Measurements from ENCODE around the gene PCSK4. TPM values are rescaled to one million over a fixed set of nuclear protein-coding genes. Genes with fewer than 3 reads are reported as not detected.

The PCSK4 gene
- total and polyA plus RNA-seq, 2 of the 13 experiments (the other 11 are each of a cell fraction or from before 2014, with no cell fraction given): 2.0 to 2.7 TPM

- TF ChIP-seq, protein P1, sequence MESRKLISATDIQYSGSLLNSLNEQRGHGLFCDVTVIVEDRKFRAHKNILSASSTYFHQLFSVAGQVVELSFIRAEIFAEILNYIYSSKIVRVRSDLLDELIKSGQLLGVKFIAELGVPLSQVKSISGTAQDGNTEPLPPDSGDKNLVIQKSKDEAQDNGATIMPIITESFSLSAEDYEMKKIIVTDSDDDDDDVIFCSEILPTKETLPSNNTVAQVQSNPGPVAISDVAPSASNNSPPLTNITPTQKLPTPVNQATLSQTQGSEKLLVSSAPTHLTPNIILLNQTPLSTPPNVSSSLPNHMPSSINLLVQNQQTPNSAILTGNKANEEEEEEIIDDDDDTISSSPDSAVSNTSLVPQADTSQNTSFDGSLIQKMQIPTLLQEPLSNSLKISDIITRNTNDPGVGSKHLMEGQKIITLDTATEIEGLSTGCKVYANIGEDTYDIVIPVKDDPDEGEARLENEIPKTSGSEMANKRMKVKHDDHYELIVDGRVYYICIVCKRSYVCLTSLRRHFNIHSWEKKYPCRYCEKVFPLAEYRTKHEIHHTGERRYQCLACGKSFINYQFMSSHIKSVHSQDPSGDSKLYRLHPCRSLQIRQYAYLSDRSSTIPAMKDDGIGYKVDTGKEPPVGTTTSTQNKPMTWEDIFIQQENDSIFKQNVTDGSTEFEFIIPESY (CRISPR knock-in tag; IDR thresholded peaks at IDR 0.05): peak; percentile 32; the same call in 1 of the 2 replicates
- peak; percentile 52 for TF ChIP-seq SP5 (CRISPR knock-in tag; IDR thresholded peaks at IDR 0.05; ENCODE audit: borderline replicate concordance, low read depth)
- TF ChIP-seq, protein P2, sequence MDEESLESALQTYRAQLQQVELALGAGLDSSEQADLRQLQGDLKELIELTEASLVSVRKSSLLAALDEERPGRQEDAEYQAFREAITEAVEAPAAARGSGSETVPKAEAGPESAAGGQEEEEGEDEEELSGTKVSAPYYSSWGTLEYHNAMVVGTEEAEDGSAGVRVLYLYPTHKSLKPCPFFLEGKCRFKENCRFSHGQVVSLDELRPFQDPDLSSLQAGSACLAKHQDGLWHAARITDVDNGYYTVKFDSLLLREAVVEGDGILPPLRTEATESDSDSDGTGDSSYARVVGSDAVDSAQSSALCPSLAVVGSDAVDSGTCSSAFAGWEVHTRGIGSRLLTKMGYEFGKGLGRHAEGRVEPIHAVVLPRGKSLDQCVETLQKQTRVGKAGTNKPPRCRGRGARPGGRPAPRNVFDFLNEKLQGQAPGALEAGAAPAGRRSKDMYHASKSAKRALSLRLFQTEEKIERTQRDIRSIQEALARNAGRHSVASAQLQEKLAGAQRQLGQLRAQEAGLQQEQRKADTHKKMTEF (CRISPR knock-in tag; IDR thresholded peaks at IDR 0.05): peak; percentile 76
- 0 out of 2 replicates have a peak, but pooled peaks have one; percentile 43 for TF ChIP-seq RFXAP (CRISPR knock-in tag; IDR thresholded peaks at IDR 0.05; ENCODE audit: borderline replicate concordance)
- TF ChIP-seq IKZF1 (IDR thresholded peaks at IDR 0.05): no peak
- TF ChIP-seq ZNF367 (CRISPR knock-in tag; IDR thresholded peaks at IDR 0.05; ENCODE audit: borderline replicate concordance): no peak
- no peak; the same call in 1 of the 2 replicates for TF ChIP-seq ZC3H13 (CRISPR knock-in tag; IDR thresholded peaks at IDR 0.05)
- TF ChIP-seq ZFP62 (CRISPR knock-in tag; IDR thresholded peaks at IDR 0.05): no peak
- TF ChIP-seq, protein P3, sequence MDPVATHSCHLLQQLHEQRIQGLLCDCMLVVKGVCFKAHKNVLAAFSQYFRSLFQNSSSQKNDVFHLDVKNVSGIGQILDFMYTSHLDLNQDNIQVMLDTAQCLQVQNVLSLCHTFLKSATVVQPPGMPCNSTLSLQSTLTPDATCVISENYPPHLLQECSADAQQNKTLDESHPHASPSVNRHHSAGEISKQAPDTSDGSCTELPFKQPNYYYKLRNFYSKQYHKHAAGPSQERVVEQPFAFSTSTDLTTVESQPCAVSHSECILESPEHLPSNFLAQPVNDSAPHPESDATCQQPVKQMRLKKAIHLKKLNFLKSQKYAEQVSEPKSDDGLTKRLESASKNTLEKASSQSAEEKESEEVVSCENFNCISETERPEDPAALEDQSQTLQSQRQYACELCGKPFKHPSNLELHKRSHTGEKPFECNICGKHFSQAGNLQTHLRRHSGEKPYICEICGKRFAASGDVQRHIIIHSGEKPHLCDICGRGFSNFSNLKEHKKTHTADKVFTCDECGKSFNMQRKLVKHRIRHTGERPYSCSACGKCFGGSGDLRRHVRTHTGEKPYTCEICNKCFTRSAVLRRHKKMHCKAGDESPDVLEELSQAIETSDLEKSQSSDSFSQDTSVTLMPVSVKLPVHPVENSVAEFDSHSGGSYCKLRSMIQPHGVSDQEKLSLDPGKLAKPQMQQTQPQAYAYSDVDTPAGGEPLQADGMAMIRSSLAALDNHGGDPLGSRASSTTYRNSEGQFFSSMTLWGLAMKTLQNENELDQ (CRISPR knock-in tag; IDR thresholded peaks at IDR 0.05; ENCODE audit: borderline replicate concordance): no peak
- no peak for TF ChIP-seq ZNF782 (CRISPR knock-in tag; IDR thresholded peaks at IDR 0.05; ENCODE audit: borderline replicate concordance)
- TF ChIP-seq, protein P4, sequence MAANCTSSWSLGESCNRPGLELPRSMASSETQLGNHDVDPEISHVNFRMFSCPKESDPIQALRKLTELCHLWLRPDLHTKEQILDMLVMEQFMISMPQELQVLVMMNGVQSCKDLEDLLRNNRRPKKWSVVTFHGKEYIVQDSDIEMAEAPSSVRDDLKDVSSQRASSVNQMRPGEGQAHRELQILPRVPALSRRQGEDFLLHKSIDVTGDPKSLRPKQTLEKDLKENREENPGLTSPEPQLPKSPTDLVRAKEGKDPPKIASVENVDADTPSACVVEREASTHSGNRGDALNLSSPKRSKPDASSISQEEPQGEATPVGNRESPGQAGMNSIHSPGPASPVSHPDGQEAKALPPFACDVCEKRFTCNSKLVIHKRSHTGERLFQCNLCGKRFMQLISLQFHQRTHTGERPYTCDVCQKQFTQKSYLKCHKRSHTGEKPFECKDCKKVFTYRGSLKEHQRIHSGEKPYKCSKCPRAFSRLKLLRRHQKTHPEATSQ (CRISPR knock-in tag; IDR thresholded peaks at IDR 0.05; ENCODE audit: borderline replicate concordance): no peak
- TF ChIP-seq ZC3H4 (CRISPR knock-in tag; IDR thresholded peaks at IDR 0.05; ENCODE audit: borderline replicate concordance): no peak
- peak; percentile 76; the same call in 1 of the 2 replicates for TF ChIP-seq NAIF1 (CRISPR knock-in tag; IDR thresholded peaks at IDR 0.05; ENCODE audit: borderline replicate concordance)
- TF ChIP-seq, protein P5, sequence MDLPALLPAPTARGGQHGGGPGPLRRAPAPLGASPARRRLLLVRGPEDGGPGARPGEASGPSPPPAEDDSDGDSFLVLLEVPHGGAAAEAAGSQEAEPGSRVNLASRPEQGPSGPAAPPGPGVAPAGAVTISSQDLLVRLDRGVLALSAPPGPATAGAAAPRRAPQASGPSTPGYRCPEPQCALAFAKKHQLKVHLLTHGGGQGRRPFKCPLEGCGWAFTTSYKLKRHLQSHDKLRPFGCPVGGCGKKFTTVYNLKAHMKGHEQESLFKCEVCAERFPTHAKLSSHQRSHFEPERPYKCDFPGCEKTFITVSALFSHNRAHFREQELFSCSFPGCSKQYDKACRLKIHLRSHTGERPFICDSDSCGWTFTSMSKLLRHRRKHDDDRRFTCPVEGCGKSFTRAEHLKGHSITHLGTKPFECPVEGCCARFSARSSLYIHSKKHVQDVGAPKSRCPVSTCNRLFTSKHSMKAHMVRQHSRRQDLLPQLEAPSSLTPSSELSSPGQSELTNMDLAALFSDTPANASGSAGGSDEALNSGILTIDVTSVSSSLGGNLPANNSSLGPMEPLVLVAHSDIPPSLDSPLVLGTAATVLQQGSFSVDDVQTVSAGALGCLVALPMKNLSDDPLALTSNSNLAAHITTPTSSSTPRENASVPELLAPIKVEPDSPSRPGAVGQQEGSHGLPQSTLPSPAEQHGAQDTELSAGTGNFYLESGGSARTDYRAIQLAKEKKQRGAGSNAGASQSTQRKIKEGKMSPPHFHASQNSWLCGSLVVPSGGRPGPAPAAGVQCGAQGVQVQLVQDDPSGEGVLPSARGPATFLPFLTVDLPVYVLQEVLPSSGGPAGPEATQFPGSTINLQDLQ (CRISPR knock-in tag; IDR thresholded peaks at IDR 0.05): no peak
- TF ChIP-seq ZNF335 (CRISPR knock-in tag; IDR thresholded peaks at IDR 0.05): no peak; the same call in 1 of the 2 replicates
- TF ChIP-seq NCOR1 (IDR thresholded peaks at IDR 0.05; ENCODE audit: borderline replicate concordance, low read length): peak; percentile 77; the same call in 1 of the 2 replicates
- TF ChIP-seq ZNF780A (CRISPR knock-in tag; IDR thresholded peaks at IDR 0.05): 0 out of 2 replicates have a peak, but pooled peaks have one; percentile 37
These were observed 11.0 kb downstream of the PCSK4 start, which contains the start of gene C19orf25 (continued) for GRCh38 chr19:1478934-1479707.

Data from HepG2 (cell line).